Tibial artery (tissue), 4 donors: Measurements from ENCODE around the gene NCBP2.

Source experiments
- DNase-seq, 2 donors: peaks; one replicate each; pipeline ENCODE4 v3.0.0-alpha.2; 2019
- H3K27ac ChIP-seq, 2 donors: fragments of 200-600 bp; sonication (generic) in 1 of 2; 1 replicate in 1 of 2; 2 replicates in 1 of 2; pipeline ENCODE4 v1.5.1; 2018 to 2019; ENCODE audit warnings: mild to moderate bottlenecking in 1 of 2
- H3K27me3 ChIP-seq, 2 donors: fragments of 200-600 bp; sonication (generic) in 1 of 2; one replicate each; pipeline versions ENCODE4 v1.5.1 to v1.6.0; 2016 to 2019
- H3K36me3 ChIP-seq, 3 donors: fragments of 200-600 bp; sonication (generic) in 2 of 3; one replicate each; pipeline ENCODE4 v1.5.1; 2016 to 2019; ENCODE audit warnings: mild to moderate bottlenecking in 2 of 3
- H3K4me1 ChIP-seq, 4 donors: fragments of 200-600 bp; sonication (generic) in 2 of 4; 1 replicate in 3 of 4; 2 replicates in 1 of 4; pipeline ENCODE4 v1.5.1; 2016 to 2019
- H3K4me3 ChIP-seq, 2 donors: fragments of 200-600 bp; sonication (generic) in 1 of 2; 1 replicate in 1 of 2; 2 replicates in 1 of 2; pipeline ENCODE4 v1.5.1; 2018 to 2019; ENCODE audit warnings: mild to moderate bottlenecking in 2 of 2
- H3K9me3 ChIP-seq, 3 donors: fragments of 200-600 bp; sonication (generic) in 1 of 3; one replicate each; pipeline ENCODE4 v1.5.1; 2016 to 2019
- CTCF ChIP-seq, 2 experiments: fragments of 200-600 bp in 1 of 2; fragments of 450-650 bp in 1 of 2; IDR thresholded peaks; one replicate each; pipeline ENCODE4 v1.5.1; 2017 to 2019; ENCODE audit warnings: antibody characterized with exemption in 2 of 2, mild to moderate bottlenecking in 1 of 2, moderate library complexity in 1 of 2
- intact Hi-C: fragments of 100-400 bp; cut with DNase I; formaldehyde crosslinking; loops from one replicate; pipeline ENCODE4 v1.15.0; 2023; ENCODE audit warnings: low total_unique reads

Gene NCBP2

GRCh38 chr3:196942226-196942914 lies at the start of gene NCBP2:
Gene NCBP2, minus strand, starts transcription at chr3:196942528. Its CDS starts 25 bp downstream, at chr3:196942503.
- intact Hi-C loops: loop anchor here (2.0 to 5.0 kb wide), 2 partner anchors 26 to 75 kb away; partner anchors contain the start of genes PIGZ and SENP5
- DNase-seq: peak; percentile 98 to 99
- H3K9me3 ChIP-seq: no peaks in the 10 kb centered on the region
- no peaks in the 10 kb centered on the region for H3K27me3 ChIP-seq
- peaks cover 8 to 38% (median 17%) of the 10 kb centered on the region in 3 donors for H3K36me3 ChIP-seq
- peak within 1 kb of the TSS; percentile 70 to 94 for H3K4me3 ChIP-seq
- peaks cover 0 to 34% (median 27%) of the 10 kb centered on the region in 4 donors for H3K4me1 ChIP-seq
- peak within 1 kb of the TSS; percentile 85 to 92 for H3K27ac ChIP-seq
- peak; percentile 53 to 64 for TF ChIP-seq CTCF (IDR thresholded peaks at IDR 0.05)

GRCh38 chr3:196991581-196992460 lies 49.5 kb upstream of the NCBP2 start:
- H3K27me3 ChIP-seq: peaks cover 0 to 16% of the 10 kb centered on the region in 2 donors
- H3K27ac ChIP-seq: no peak overlapping the region
- peak in 1 of 2 donors; percentile 54 for DNase-seq
- no peaks in the 10 kb centered on the region for H3K9me3 ChIP-seq
- no peaks in the 10 kb centered on the region for H3K4me1 ChIP-seq
- intact Hi-C loops: loop anchor here (2.0 kb wide), 1 partner anchor 17 kb away; no protein-coding TSS in a partner anchor
- no peak overlapping the region for H3K4me3 ChIP-seq
- H3K36me3 ChIP-seq: no peaks in the 10 kb centered on the region
- TF ChIP-seq CTCF (IDR thresholded peaks at IDR 0.05): no peak

GRCh38 chr3:196990601-196991007 lies 48.3 kb upstream of the NCBP2 start:
- Histone ChIP-seq H3K4me1 (no peaks in the 10 kb centered on the region), H3K4me3 (no peak overlapping the region), H3K27ac (no peak overlapping the region), H3K27me3 (peaks cover 0 to 18% of the 10 kb centered on the region in 2 donors), H3K36me3 (no peaks in the 10 kb centered on the region), H3K9me3 (no peaks in the 10 kb centered on the region)
- intact Hi-C loops: no loop called here
- no peak for TF ChIP-seq CTCF (IDR thresholded peaks at IDR 0.05)
- peak in 1 of 2 donors; percentile 43 for DNase-seq

GRCh38 chr3:196989721-196990262 lies 47.5 kb upstream of the NCBP2 start:
- no peak for TF ChIP-seq CTCF (IDR thresholded peaks at IDR 0.05)
- intact Hi-C loops: no loop called here
- peaks cover 0 to 25% of the 10 kb centered on the region in 2 donors for H3K27me3 ChIP-seq
- no peaks in the 10 kb centered on the region for H3K4me1 ChIP-seq
- no peaks in the 10 kb centered on the region for H3K36me3 ChIP-seq
- H3K27ac ChIP-seq: no peak overlapping the region
- DNase-seq: peak in 1 of 2 donors; percentile 43
- H3K4me3 ChIP-seq: no peak overlapping the region
- H3K9me3 ChIP-seq: no peaks in the 10 kb centered on the region

- peak in 1 of 2 donors; percentile 39 for DNase-seq
- peaks cover 0 to 25% of the 10 kb centered on the region in 2 donors for H3K27me3 ChIP-seq
- no peak overlapping the region for H3K27ac ChIP-seq
- H3K4me1 ChIP-seq: no peaks in the 10 kb centered on the region
- H3K36me3 ChIP-seq: no peaks in the 10 kb centered on the region
- intact Hi-C loops: no loop called here
- TF ChIP-seq CTCF (IDR thresholded peaks at IDR 0.05): no peak
- no peak overlapping the region for H3K4me3 ChIP-seq
- H3K9me3 ChIP-seq: no peaks in the 10 kb centered on the region
These were observed 46.1 kb upstream of the NCBP2 start for GRCh38 chr3:196988241-196989029.
